Stimulated activated CD8-positive, alpha-beta memory T cell treated with anti-CD3 and anti-CD28 coated beads, Interleukin-7, amount 100 ng/mL, for 1 hour (primary cell): Measurements from ENCODE around the gene TSPAN5.
A peak's percentile ranks its signal among the peaks of the same experiment; 100 is the strongest.
"Not testable (repeated sequence)": the region's sequence is repeated elsewhere in the genome, so short reads cannot be mapped to it uniquely, and the experiment has no call there.

ENCODE experiments used
- DNase-seq, 2 donors: peaks; one replicate each; pipeline ENCODE4 v3.0.0-alpha.2; 2020; ENCODE audit warnings: low read depth in 2 of 2

TSPAN5 gene

DNA sequence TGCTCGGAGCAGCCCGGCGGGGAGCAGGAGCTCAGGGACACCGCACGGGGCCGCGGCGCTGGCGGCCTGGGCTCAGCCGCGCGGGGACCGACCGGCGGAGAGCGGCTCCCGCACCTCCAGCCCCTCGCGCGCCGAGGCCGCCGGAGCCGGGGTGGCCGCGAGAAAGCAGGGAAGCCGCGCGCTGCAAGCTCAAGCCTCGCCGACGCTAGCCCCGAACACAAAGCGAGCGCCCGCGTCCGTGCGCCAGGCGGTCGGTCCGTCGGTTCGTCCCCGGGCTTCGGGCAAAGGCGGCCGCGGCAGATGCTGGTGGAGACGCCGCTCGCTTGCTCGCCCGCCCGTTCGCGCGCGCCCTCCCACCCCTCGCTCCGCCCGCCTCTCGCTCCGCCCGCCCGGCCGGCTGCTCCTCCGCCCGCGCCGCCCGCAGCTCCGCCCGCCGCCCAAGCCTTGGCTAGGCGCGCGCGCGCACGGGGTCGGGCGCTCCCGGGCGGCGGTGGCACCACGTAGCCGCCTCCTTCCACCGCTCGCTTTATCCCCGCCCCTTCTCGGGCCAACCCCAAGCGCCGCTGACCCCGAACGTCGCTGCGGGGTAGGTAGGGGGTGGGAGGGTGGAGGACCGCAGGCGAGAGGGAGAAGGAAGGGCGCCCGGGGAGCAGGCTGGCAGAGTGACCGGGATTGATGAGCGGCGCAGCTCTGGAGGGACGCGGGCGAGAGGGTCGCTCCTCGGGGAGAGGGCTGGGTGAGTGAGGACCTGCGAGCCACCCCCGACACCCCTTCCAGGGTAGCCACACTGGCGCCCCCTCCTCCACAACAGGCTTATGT lies at the start of gene TSPAN5:
Gene TSPAN5, minus strand, starts transcription at position 325 of the 819 bp plus-strand sequence.
- peak; percentile 62 to 68 for DNase-seq

DNA sequence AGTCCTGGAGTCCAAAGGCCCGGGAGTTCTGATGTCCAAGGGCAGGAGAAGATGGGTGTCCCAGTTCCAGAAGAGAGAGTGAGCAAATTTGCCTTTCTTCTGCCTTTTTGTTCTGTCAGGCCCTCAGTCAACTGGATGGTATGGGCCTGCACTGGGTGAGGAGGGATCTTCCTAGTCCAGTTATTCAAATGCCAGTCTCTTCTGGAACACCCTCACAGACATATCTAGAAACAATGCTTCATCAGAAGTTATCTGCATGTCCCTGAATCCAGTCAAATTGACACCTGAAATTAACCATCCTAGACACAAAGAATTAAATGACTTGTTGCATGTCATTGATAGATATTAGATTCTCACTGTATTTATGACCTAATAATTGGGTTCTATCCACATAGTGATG lies 48.5 kb upstream of the TSPAN5 start:
- no peak for DNase-seq

DNA sequence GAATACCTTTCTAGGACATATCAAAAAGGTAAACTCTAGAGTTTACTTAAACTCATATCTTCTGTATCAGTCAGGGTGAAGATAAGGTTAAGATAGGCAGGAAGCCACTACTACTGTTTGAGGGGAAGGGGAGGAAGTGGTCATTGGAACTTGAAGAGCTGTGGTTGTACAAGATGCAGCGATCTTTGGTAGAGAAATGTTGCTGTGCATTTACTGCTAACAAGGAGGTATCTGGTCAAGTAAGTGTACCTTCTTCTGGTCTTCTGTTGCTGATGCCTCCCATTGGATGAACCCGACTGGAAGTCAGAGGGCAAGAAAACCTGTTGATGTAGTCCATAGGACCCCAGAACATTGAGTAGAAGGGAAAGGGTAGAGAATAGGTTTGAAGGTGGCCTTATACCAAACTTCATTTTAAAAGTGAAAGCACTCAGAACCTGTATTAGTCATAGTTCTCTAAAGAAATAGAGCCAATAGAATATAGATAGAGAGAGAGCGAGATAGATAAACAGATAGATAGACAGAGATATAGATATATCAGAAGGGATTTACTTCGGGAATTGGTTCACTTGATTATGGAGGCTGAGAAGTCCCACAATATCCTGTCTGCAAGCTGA lies 47.9 kb upstream of the TSPAN5 start:
- no peak for DNase-seq

DNA sequence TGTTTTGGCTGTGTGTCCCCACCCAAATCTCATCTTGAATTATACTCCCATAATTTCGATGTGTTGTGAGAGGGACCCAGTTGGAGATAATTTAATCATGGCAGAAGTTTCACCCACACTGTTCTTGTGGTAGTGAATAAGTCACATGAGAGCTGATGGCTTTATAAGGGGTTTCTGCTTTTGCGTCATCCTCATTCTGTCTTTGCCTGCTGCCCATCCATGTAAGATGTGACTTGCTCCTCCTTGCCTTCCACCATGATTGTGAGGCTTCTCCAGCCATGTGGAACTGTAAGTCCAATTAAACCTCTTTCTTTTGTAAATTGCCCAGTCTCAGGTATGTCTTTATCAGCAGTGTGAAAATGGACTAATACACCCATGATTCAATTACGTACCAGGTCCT lies 47.2 kb upstream of the TSPAN5 start:
- not testable (repeated sequence) for DNase-seq

DNA sequence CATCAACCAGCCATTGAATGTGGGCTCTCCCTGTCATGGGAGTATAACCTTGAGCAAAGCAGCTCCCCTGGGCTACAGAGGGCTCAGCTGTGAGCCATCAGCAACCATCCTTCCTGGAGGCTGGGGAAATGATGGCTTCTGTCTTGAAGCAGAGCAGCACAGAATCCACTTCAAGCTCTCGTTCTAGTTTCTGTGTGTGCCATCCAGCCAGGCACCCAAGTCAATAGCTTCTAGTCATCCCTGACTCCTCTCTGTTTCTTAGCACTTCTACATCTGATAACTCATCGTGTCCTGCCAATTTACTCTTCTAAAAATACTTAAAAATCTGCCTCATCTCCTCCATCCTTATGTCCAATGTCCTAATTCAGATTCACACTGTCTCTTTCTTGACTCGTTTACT lies 42.2 kb upstream of the TSPAN5 start:
- DNase-seq = no peak

DNA sequence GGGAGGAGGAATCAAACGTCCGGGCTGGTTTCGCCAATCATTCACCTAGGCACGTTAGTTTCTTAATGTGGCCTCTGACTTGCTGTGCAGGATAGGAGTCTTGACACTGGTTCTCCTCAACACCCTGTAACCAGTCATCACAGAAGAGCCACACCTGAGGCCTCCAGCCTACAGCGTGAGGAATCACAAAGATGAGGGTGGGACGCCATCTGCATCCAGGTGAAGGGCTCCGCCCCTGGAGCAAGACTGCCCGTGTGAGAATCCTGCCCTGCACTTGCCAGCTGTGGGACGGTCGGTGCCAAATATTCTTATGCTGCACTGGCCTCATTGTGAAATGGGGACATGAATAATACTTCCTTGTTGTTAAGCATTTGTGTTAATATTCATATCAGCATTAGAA lies 35.7 kb upstream of the TSPAN5 start:
- no peak for DNase-seq

DNA sequence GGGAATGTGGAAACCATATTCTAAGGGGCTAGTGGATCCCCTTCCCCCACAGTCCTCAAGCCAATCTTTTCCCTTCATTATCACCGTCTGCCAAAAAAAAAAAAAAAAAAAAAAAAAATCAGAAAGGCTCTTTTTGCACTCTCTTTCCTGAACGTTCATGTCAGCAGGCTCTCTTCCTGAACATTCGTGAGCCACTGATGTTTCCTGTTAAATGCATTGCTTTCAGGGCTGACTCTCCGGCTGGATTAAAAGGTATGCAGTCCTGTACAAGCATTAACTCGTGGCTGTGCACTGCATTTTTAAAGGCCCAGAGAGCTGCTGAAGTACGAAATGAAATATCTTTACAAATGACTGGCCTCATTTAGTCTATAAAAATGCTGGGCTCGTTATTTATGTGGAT lies 34.0 kb upstream of the TSPAN5 start:
- no peak for DNase-seq

DNA sequence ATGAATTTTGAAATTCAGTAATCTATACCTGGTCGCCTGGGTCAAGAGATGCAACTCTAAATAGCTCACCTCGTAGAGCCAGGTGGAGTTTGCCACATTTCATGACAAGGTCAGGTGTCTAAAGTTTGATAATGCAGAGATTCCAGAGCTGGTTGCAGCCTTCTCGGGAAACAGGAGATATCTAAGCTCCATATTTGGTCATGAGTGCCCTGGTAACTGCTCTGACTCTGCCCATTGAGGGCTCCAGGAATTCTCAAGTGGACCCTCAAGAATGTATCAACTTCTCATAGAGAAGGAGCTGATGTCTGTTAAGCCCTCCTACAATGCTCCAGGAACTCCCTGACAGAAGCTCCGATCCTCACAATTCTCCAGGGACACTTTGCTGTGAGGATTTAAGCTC lies 33.2 kb upstream of the TSPAN5 start:
- no peak for DNase-seq

DNA sequence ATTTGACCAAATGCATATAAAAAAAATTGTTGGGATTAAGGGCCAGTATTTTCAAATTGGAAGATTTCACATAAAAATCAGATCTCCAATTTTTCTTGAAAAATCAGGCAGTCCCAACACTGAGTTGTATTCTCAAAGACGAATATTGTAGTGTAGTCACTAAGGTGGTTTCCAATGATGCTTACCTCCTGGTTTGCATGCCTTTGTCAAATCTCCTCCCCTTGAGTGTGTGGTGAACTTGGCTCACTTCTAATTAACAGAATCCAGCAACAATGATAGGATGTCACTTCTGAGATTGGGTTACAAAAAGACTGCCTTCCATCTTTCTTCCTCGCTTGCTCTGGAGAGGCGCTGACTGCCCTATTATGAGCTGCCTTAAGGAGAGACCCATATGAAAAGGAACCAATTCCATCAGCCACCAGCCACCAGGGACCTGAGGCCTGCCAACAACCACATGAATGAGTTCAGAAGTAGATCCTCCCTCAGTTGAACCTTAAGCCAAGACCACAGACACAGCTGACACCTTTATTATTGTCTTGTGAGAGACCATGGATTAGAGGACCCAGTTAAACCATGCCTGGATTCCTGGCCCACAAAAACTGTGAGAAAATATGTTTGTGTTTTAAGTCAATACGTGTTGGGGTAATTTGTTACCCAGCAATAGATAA lies 31.2 kb upstream of the TSPAN5 start:
- DNase-seq = no peak

DNA sequence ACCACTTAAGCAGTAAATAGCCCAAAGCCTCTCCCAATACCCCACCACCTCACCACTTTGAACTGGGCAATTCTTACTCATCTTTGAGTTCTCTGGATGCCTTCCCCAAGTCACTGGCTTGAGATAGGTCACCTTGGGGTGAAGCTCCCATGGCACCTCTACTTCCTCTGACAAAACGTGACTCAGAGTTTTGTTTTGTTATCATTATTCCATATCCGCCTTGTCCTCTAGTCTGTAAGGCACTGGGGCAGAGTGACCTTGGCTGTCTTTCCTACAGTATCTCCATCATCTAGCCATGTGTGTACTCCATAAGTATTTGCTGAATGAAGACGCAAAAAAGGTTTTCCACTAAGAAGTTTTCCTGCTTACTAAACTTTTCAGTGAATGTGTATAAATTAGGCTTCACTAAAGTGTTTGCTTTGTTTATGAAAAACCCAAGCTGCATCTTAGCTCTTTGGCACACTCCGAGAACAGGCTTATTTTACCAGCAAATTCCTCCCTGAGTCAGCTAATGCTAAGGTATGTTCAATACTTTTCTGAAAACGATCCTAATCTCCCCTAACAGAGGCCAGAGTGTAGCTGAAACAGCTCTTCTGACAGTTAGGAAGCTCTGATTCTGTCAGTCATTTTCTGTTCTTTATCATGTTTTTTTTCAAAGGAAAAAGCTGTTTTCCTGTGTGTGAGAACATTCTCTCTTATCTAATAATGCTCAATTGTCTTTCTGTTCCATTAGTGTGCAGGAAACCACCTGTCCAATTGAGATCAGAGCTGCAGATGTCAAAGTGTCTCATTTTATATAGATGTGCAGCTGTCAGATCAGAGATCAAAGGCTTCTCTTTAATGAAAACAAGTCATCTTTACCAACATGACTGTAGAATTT lies 30.2 kb upstream of the TSPAN5 start:
- no peak for DNase-seq

DNA sequence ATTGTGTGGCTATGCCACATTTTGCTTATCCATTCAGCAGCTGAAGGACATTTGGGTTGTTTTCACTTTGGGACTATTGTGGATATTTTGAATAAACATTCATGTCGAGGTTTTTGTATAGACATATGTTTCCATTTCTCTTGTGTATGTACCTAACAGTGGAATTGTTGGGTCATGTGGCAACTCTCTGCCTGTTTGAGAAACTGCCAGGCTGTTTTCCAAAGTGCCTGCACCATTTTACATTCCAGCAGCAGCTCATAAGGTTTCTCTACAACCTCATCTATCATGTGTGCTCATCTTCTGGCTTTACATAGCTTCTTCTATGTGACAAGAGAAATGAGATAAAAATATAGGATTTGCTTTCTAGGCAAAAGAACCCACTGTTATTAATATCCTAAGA lies 29.5 kb upstream of the TSPAN5 start:
- DNase-seq = no peak

DNA sequence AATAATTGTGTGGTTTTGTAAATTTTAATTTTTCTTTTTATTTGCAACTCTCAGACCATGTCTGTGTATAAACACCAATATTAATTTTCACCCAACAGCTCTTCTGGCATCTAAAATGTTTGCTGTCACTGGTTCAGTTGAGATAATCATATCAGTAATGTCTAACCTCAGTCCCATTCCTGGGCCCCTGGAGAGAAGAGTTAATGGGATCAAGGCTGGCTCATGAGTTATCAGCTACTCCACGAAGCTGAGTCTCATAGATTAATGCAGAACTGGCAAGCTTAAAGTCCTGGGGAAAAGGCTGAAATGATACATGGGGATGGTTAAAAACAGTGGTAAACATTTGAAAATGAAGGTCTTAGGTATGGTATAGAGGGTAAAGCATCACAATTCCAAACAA lies 28.4 kb upstream of the TSPAN5 start:
- DNase-seq = no peak

DNA sequence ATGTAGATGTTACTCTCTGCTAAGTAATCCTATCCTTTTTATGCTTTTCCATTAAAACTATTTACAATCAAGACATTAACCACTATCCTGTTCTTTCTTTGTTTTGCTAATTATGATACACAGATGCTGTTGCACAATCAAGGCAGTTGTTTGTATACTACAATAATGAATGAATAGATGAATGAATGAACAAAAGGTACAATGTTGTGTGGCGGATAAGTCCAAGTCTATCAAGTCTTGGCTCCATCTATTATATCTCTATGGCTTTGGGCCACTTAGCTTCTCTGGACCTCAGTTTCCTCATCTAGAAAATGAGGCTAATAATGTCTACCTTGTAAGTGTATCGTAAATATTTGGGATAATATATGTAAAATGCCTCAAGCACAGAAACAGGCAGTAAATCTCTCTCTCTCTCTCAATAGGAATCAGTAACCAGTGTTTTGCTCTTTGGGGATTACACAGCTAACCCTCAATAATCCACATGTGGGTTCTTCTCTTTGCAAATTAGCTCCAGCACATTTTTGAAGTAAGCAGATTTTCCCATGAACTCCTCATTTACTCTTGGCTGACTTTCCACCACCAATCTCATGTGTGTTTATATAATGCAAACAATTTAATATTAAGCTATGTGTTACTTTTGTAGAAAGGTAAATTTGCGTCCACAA lies 27.8 kb upstream of the TSPAN5 start:
- no peak for DNase-seq

DNA sequence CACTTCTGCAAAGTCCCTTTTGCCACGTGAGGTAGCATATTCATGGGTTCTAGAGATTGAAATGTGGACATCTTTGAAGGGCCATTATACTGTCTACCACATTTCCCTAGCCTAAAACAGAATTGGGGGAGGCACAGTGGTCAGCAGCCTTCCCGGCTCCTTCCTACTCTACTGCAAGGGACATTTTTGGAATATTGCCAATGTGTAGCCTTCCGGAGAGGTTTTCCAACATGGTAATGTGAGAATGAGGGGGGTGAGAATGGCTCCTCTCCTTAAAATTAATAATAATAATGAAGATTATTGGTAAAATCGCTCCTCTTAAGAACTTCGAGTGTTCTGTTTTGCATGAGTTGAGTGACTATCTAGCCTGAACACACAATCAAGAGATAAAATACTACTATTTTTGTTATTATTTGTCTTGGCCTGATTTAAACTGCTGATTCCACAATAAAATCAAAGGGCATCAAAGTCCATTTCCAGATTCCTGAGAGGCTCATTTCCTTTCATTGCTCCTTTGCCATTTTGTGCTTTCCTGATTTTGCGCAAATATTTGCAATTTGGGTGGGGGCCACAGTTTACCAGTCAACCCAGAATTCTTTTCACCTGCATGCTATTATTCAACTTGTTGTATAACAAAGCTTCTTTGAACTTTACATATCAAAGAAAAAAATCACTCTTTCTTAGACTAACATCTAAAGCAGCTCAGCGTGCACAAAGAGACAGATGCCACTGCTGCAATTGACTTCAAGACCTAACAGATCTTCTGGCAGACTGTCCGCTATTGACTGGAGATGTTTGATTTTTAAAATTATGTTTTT lies 27.0 kb upstream of the TSPAN5 start:
- no peak for DNase-seq

DNA sequence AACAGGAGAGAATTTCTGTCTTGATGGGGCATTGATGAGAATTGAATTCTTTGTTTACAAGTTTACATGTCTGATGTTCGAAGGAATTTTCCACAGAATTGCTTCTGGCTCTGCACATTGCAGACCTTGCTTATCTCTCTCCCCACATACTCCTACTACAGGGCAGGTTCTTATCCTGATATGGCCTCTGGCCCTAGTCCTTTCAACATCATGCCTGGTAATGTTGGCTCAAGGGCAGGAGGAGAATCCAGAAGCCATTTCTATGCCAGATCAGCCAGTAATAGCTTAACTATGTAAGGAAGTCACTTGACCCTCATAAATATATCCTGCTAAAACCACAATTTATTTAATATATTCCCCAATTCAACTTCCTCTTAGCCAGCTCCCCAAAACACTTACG lies 24.3 kb upstream of the TSPAN5 start:
- DNase-seq = no peak

DNA sequence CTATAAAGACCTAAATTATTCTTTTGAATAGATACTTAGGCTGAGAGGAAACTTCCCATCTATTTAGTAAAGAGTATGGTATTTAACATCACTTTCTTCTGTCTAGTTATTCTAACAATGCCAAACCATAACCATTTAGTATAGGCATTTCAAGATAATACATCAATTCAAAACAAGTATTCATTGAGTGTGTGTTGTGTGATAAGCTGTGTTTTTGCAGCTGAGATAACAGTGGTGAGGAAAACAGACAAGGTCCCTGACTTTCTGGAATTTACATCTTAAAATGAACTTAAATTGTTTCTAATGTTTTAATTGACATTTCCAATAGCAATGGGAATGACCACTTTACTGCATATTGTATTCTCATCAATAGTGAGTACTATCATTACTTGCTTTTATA lies 22.4 kb upstream of the TSPAN5 start:
- DNase-seq = no peak

DNA sequence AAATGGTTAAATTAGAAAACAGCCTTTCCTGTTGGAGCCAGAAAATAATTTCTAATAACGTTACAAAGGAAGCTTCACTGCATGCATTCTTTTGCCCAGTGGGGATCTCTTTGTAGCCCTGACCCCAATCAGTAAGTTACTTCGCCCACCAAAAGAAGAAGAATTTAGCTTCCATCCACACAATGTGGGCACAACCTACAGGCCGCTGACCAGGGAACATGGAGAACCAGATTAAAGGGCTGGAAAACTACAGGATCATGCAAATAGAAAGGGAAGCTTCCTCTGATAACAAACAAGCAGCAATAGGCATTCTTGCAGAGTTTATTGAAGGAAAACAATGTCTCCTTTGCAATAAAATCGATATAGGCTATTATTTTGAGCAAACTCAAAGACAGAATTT lies 21.3 kb upstream of the TSPAN5 start:
- no peak for DNase-seq

DNA sequence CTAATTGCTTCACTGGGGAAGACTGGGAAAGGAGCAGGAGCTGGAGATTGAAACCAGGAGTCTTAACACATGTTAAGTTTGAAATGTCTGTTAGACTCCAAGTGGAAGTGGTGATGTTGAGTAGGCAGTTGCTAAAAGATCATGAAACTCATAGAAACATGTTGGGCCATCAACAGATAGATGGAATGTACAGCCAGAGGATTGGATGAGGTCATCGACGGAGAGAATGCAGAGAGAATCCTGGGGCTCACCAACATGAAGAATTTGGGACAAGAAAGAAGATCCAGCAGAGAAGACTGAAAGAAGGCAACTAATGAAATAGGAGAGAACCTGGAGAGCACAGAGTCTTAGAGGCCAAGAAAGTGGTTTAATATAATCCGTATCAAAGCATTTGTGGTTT lies 19.4 kb upstream of the TSPAN5 start:
- no peak for DNase-seq

DNA sequence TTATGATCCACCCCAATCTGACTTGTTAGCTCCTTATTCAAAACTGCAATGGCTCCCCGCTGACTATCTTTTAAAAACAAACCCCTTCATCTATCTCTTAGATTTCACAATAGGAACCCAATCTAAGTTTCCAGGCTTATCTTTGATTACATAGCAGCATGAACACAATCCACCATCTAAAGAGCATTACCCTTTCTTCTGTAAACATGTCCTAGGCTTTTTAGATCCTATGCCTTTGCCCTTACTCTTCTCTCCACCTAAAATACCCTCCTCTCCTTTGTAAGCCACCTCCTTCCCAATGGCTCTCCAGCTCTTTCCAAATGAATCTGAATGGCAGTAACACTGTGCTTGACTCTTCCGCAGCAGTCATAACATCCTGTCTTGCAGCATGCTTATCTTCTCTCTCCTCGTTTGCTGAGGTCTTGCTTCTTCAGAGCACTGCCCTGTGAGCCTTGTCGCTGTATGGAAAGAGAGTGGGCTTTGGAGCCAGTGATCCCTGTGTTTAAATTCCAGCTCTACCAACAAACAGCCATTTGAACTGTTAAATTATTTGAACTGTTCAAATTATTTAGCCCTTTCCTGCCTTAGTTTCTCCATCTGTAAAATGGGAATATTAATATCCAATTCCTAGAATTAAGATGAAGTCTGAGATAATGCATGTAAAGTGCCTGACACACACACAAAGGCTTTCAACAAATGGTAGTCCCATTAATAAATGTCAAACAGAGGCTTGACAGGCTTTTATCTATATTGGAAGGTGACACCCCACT lies 16.2 kb upstream of the TSPAN5 start:
- no peak for DNase-seq

DNA sequence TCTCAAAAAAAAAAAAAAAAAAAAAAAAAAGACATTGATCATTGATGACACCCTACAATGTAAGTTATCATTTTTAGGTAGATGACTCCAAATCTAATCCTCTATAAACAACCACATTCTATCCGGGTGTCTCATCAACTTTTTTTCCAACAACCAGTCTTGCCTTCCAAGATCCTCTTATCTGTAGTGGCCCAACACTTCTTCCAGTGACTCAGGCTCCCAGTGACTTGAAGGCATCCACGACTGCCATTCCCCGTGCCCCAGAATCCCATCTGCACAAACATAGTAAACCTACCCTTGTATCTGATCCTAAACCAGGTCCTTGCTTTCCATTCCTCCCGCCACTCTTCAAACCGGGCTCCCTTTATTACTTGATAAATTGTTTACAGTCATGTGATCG lies 15.6 kb upstream of the TSPAN5 start:
- no peak for DNase-seq
